ENCODE results near the gene IGF2R. TPM values are rescaled to one million over a fixed set of nuclear protein-coding genes. Genes with fewer than 3 reads are reported as not detected.
"Not testable (repeated sequence)": the region's sequence is repeated elsewhere in the genome, so short reads cannot be mapped to it uniquely, and the experiment has no call there.

The IGF2R gene
- polyA plus RNA-seq, 3 donors: 59.5 to 61.1 (median 60.8) TPM

DNA sequence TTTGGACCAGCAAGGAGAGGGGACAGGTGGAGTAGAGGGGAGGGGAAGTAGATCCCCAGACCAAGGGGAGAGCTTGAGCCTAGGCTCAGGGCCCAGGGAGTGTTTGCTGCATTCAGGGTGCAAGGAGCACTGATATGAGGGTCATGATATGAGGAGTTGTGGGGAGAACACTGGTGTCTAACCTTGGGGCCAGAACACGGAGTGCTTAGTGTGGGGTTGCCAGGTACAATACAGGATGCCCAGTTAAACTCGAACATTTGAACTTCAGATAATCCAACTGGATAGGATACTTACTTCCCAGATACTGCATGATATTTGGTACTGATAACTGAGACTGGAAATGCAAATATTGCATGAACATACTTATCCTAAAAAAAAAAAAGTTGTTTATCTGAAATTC lies 155.1 kb downstream of the IGF2R start:
- no peak for DNase-seq (ENCODE audit: extremely low read depth in 1 of 11, low read depth in 9 of 11, low spot score in 4 of 11)

- DNase-seq (ENCODE audit: extremely low read depth in 1 of 11, low read depth in 9 of 11, low spot score in 4 of 11): no peak
These were observed 155.7 kb downstream of the IGF2R start for GRCh38 chr6:160124605-160125004.

DNA sequence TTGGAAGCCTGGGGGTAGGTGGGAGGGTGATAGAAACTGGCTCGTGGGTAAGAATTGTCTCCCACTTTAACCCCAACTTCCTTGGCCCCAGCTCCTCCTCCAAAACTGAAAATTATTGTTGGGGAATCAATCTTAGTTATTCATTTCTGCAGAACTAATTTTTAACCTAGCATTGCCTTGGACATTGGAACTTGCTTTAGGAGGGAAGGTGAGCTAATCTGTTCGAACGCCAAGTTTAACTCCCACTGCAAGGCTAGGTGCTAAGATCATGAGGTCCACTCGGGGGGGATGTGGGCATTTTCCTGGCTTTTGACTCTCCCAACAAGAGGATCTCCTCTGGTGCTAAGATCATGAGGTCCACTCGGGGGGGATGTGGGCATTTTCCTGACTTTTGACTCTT lies 156.2 kb downstream of the IGF2R start:
- DNase-seq (ENCODE audit: extremely low read depth in 1 of 11, low read depth in 9 of 11, low spot score in 4 of 11): not testable (repeated sequence)

GRCh38 chr6:160127270-160128124 lies 158.6 kb downstream of the IGF2R start:
- no peak for DNase-seq (ENCODE audit: extremely low read depth in 1 of 11, low read depth in 9 of 11, low spot score in 4 of 11)

DNA sequence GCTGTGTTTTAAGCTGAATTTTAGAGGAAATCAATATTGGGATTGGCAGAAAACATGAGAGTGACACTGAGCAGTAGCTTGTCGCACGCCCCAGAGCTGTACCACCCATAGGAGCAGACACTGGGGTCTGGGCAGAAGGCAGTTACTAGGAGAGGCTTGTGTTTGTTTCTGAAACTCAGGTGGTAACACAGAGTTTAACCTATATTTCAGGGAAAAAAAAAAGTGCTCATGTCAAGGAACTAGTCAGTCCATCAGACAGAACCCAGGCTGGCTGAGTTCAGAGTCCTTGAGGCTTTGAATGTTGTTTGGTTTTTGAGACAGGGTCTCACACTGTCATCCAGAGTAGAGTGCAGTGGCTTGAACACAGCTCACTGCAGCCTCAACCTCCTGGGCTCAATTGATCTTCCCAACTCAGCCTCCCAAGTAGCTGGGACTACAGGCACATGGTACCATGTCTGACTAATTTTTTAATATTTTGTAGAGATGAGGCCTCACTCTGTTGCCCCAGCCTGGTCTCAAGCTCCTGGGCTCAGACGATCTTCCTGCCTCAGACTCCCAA lies 159.3 kb downstream of the IGF2R start:
- no peak for DNase-seq (ENCODE audit: extremely low read depth in 1 of 11, low read depth in 9 of 11, low spot score in 4 of 11)

- DNase-seq (ENCODE audit: extremely low read depth in 1 of 11, low read depth in 9 of 11, low spot score in 4 of 11): no peak
These were observed 160.1 kb downstream of the IGF2R start for GRCh38 chr6:160128879-160129516.

DNA sequence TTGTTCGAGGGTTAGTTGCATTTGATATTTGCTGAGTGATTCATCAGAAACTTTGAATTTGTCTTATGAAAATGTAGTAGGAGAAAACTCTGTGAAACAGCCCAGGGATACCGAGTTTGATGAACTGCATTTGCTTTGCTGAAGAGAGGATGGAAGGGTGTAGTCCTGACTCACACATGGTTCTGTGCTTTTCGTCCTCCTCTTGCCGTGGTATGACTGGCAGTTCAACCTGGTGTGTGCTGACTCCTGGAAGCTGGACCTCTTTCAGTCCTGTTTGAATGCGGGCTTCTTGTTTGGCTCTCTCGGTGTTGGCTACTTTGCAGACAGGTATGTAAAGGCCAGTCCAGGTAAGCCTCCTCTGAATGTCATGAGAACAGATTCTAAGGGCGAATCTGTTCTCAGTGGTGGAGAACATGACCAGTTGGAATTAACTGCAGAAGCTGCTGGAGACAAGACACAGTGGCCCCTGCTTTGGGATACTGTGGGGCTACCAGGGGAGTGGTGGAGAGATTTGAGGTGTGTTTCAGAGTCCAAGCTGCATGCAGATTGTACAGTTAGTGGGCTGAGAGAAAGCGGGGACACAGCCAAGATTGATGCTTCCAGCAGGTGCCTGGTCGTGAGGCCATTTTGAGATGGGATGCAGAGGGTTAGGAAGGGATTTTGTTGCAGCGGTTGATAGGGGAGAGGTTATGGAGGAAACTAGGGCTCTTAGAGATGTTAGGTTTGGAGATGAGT lies 161.2 kb downstream of the IGF2R start:
- DNase-seq (ENCODE audit: extremely low read depth in 1 of 11, low read depth in 9 of 11, low spot score in 4 of 11): no peak

- no peak for DNase-seq (ENCODE audit: extremely low read depth in 1 of 11, low read depth in 9 of 11, low spot score in 4 of 11)
These were observed 162.0 kb downstream of the IGF2R start for GRCh38 chr6:160130729-160131484.

- DNase-seq (ENCODE audit: extremely low read depth in 1 of 11, low read depth in 9 of 11, low spot score in 4 of 11): no peak
These were observed 162.9 kb downstream of the IGF2R start for GRCh38 chr6:160131636-160132296.

GRCh38 chr6:160132297-160132637 lies 163.4 kb downstream of the IGF2R start:
- no peak for DNase-seq (ENCODE audit: extremely low read depth in 1 of 11, low read depth in 9 of 11, low spot score in 4 of 11)

DNA sequence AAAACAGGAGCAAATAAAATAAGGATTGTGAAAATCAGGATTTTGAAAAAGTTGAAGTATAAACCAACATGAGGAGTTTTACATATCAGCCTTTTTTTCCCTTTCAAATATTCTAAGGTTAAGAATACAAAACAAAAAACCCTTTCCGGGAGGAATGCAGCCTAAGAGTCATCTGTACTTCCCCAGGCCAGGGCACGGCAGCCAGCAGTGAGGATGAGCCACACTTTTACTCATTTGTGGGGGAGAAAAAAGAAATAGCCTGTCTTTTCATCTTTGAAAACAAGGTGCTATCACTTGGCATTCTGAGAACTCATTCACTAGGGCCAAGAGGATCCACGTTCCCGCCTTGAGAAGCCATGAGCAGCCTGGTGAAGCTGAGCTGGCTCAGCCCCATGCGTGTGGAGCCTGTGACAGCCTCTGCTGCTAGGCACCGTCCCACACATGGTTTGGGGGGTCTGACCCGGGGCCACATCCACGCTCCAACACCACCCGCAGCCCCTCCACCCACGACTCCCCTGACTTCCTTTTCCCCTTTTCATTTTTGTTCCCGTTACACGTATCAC lies 164.0 kb downstream of the IGF2R start:
- no peak for DNase-seq (ENCODE audit: extremely low read depth in 1 of 11, low read depth in 9 of 11, low spot score in 4 of 11)

DNA sequence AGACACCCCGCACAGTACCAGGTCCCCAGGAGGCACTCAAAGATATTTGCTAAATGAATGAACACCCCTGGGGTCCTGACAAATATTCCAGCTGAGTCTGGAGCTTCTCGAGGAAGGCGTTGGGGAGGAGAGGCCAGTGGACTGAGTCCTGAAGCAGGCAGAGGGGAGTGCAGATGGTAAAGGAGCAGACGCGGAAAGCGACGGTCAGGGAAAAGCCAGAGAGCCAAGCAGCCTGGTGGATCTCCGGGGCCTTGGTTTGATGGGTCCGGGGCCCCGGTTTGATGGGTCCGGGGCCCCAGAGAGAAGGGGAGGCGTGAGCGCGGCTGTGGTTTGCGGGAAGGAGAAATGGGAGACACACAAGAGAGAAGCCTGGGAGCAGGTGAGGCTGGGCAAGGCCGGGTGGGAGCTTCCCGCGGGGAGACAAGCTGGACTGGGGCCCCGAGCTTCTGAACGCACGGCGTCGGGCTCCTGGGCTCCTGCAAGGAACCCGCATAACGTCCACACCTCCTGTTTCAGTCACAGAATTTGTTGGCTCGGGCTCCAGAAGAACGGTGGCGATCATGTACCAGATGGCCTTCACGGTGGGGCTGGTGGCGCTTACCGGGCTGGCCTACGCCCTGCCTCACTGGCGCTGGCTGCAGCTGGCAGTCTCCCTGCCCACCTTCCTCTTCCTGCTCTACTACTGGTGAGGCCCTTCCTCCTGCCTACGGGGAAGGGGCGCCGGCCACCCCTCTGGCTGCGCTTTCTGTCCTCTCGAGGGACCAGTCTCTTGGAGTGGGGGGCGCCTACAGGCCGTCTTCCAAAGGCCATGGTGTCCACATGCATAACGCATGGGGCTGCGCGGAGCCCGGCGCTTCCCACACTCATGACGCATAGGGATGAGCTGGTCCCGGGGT lies 164.8 kb downstream of the IGF2R start:
- DNase-seq (ENCODE audit: extremely low read depth in 1 of 11, low read depth in 9 of 11, low spot score in 4 of 11): no peak

- not testable (repeated sequence) for DNase-seq (ENCODE audit: extremely low read depth in 1 of 11, low read depth in 9 of 11, low spot score in 4 of 11)
These were observed 165.5 kb downstream of the IGF2R start for GRCh38 chr6:160134337-160134751.

DNA sequence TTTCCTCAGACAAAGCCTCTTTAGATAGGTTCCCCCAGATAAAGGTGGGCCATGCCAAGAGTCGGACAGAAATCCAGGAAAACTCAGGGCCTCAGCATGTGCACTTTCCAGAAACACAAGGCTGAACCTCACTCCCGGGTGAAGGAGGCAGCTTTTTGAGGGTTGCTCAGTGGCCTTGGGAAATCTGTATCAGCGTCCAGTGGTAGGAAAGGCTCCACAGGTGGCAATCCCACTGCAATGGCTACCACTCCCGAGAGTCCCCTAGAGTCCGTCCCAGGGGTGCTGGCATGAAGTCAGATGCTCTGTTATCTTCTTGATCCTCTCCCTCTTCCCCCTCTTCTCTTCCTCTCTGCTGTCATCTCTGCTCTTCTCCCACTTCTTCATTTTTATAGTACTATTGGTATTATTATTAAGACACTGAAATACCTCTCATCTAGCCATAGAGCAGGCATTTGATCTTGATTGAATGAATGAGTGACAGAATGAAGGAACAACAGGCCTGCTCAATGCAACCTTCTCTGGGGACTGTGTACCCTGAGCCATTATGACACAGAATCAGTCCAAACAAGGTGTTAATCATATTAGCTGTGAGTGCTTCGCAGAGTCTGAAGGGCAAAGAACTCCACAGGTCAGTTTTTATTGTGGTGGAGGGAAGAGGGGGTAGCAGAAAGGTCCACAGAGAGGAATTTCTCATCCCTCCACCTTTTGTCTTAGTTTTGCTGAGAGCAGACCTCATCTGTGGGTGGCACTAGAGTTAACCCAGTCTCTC lies 166.1 kb downstream of the IGF2R start:
- no peak for DNase-seq (ENCODE audit: extremely low read depth in 1 of 11, low read depth in 9 of 11, low spot score in 4 of 11)

DNA sequence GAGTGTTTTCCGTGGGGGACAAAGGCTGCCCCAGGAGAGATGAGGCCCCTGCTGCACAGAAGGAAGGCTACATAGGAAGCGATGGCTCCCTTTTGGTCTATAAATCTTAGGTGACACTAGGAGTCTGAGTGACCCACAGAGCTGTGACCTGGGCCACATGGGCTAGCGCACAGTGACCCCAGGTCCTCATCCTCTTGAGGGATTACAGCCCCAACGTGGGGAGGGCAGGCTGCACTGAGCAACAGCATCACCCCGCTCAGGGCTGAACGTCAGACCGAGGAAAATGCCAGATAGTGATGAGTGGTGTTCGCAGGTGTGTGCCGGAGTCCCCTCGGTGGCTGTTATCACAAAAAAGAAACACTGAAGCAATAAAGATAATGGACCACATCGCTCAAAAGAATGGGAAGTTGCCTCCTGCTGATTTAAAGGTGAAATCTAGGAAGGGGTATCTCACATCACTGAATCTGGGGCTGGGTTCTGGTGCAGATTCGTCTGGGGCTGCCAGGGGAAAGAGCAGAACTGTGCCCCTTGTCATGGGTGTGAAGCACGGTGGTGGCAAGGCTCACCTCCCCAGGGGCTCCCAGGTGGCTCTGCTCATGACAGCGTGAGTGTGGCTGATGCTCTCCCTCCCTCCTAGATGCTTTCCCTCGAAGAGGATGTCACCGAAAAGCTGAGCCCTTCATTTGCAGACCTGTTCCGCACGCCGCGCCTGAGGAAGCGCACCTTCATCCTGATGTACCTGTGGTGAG lies 167.2 kb downstream of the IGF2R start:
- no peak for DNase-seq (ENCODE audit: extremely low read depth in 1 of 11, low read depth in 9 of 11, low spot score in 4 of 11)

Measured in renal cortex interstitium (tissue), 11 donors.